ENCODE results near the gene INF2.

DNA sequence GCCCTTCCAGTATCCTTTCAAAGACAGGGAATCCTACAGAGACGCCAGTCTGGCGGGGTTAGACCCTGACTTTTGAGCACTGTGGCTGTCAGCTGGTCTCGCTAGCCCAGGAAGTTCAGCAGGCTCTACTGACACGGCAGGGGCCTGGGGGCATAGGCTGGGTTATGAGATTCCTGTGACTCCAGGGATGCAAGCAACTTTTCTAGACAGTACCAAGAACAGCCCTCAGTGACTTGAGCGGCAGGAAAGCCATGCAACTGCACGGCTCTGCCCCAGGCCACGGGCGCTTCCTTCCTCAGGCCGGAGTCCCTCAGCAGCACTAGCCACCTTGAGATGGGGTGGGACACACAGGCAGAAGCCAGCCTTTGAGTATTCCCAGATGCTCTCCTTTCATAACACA is 58.5 kb downstream of the INF2 start:
- TF ChIP-seq, protein P1, sequence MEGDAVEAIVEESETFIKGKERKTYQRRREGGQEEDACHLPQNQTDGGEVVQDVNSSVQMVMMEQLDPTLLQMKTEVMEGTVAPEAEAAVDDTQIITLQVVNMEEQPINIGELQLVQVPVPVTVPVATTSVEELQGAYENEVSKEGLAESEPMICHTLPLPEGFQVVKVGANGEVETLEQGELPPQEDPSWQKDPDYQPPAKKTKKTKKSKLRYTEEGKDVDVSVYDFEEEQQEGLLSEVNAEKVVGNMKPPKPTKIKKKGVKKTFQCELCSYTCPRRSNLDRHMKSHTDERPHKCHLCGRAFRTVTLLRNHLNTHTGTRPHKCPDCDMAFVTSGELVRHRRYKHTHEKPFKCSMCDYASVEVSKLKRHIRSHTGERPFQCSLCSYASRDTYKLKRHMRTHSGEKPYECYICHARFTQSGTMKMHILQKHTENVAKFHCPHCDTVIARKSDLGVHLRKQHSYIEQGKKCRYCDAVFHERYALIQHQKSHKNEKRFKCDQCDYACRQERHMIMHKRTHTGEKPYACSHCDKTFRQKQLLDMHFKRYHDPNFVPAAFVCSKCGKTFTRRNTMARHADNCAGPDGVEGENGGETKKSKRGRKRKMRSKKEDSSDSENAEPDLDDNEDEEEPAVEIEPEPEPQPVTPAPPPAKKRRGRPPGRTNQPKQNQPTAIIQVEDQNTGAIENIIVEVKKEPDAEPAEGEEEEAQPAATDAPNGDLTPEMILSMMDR (IDR thresholded peaks at IDR 0.05) = no peak
- TF ChIP-seq POLR2A (IDR thresholded peaks at IDR 0.05) = no peak

Data from right lobe of liver (tissue), 4 donors.